Muscle of leg (tissue), 11 donors: ENCODE data around the gene CFAP410. TPM values are rescaled to one million over a fixed set of nuclear protein-coding genes. Genes with fewer than 3 reads are reported as not detected.

Experiments
- DNase-seq: peaks from one replicate; pipeline ENCODE4 v3.0.0; 2013
- H3K27ac ChIP-seq: one replicate; pipeline ENCODE4 v1.5.1; 2013; ENCODE audit warnings: mild to moderate bottlenecking, low read length, control low read depth
- H3K27me3 ChIP-seq: one replicate; pipeline ENCODE4 v1.6.1; 2013; ENCODE audit warnings: low read length; ENCODE audit not compliant: control insufficient read depth, insufficient read depth
- H3K36me3 ChIP-seq: one replicate; pipeline ENCODE4 v1.6.1; 2013; ENCODE audit warnings: low read length; ENCODE audit not compliant: control insufficient read depth, insufficient read depth
- H3K4me1 ChIP-seq: one replicate; pipeline ENCODE4 v1.6.1; 2013; ENCODE audit warnings: low read length; ENCODE audit not compliant: control insufficient read depth, insufficient read depth
- H3K4me3 ChIP-seq: one replicate; pipeline ENCODE4 v1.5.1; 2013; ENCODE audit warnings: low read length, control low read depth
- H3K9me3 ChIP-seq: replicated peaks from 2 replicates; pipeline ENCODE4 v1.6.1; 2013; ENCODE audit warnings: low read depth, low read length; ENCODE audit not compliant: control insufficient read depth
- WGBS: methylation state at CpG from one replicate; pipeline ENCODE4 v1.1.5; 2013; ENCODE audit warnings: missing lambda C conversion rate; ENCODE audit not compliant: insufficient coverage; 5-methylcytosine and 5-hydroxymethylcytosine counted together
- polyA plus RNA-seq, 8 donors: library from polyadenylated mRNA; unstranded; fragments of 120-200 nt; gene quantifications; one replicate each; pipeline versions ENCODE4 v1.2.1 to v1.2.3, GENCODE V29; 2013; ENCODE audit warnings: inconsistent platforms in 1 of 8, low replicate concordance in 1 of 8; ENCODE audit not compliant: insufficient read length in 8 of 8, insufficient read depth in 1 of 8
- total RNA-seq: library from RNA; stranded (reverse); fragments of 120-200 nt; gene quantifications from one replicate; pipeline ENCODE4 v1.2.4, GENCODE V29; 2013

CFAP410 gene
- total and polyA plus RNA-seq, 9 donors, result 15.9 to 23.9 (median 19.8) TPM

DNA sequence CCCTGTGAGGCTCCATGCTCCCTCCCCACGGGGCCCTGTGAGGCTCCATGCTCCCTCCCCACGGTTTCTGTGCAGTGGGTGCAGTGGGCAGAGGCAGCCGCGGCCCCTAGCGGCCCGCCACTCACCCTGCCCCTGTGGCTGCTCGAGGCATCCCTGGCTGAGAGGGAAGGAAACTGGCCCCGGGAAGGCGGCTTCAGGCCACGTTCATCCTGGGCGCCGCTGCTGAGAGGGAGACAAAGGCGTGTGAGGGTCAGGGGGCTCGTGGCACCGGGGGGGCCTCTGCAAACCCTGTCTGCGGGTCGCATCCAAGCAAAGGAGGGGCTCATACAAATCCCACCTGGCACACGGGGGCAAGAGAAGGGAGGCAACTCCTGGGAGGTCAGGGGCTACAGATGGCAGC, 8.5 kb downstream of the CFAP410 start:
- Histone ChIP-seq H3K27me3 (no peaks in the 10 kb centered on the region), H3K27ac (no peak overlapping the region), H3K4me3 (no peak overlapping the region), H3K36me3 (peaks cover 58% of the 10 kb centered on the region), H3K4me1 (peaks cover 12% of the 10 kb centered on the region), H3K9me3 (no peaks in the 10 kb centered on the region)
- DNase-seq, result no peak
- WGBS, result 87% methylated on average over 15 of the region's 18 CpGs

DNA sequence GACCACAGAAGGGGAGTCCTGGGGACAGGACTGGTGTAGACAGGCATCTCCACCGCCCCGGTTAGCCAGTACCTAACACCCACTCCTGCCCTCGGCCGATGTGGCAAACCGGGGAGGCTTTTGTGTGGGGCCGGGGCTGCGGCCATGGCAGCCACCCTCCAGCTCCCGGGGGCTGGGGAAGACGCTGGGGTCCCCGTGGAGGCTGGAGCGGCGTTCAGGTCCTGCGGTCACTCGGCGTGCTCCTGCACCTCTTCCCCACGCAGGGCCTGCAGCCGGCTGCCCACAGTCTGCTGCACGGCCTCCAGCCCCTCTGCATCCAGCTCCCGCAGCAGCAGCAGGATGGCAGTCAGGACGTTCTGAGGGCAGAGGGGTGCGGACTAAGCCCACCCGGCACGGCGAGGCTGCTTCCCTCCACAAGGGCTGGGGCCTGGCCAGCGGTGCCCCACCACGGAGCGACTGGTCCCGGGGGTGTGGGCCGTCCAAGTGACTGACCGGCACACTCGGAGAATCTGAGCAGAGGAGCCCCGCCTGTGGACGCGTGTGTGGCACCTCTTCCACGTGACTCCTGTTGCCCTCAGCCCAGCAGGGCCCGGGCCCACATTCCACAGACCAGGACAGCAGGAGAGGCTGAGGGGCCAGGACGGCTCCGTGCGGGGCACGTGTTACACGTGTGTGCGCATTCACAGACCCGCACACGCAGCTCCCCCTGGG, 9.1 kb downstream of the CFAP410 start:
- H3K27me3 ChIP-seq, result no peaks in the 10 kb centered on the region
- DNase-seq, result no peak
- H3K36me3 ChIP-seq, result peaks cover 60% of the 10 kb centered on the region
- H3K4me1 ChIP-seq, result peaks cover 12% of the 10 kb centered on the region
- WGBS, result 83% methylated on average over 39 of the region's 44 CpGs
- no peaks in the 10 kb centered on the region for H3K9me3 ChIP-seq
- no peak overlapping the region for H3K27ac ChIP-seq
- H3K4me3 ChIP-seq, result no peak overlapping the region

DNA sequence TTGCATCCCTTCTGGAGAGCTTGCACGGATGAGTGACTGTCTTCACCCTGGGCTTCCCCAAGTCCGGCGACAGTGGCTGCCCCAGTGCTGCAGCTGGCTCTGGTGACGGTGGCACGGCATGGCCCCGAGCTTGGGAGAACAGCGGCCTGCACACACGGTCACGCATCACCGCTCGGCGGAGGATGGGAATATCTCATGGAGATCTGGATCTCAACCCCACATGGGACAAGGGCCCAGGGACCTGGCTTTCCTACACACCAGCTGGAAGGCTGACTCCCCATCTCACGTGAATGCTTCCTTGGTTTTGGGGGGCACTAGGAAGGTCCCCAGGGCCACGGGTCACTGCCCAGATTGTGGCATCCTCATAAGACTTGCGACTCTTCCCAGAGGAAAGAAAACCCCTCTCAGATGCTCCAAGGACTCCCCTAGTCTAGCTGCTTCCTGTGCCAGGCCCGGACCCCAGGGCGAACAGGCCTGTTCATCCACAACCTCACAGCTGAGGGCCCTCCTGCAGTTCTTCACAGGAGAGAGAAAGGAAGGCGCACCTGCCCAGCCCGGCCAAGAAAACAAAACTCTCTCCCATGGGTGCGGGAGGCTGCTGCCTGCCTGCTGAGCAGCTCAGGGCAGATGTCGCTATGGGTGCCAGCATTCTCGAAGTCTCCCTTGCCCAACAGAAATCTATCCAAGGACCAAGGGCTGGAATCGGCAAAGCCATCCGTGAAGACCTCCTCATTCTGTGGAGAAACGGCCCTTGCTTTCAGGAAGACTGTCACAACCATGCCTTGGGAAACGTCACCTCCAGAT, 9.9 kb downstream of the CFAP410 start:
- H3K36me3 ChIP-seq, result peaks cover 63% of the 10 kb centered on the region
- 75% methylated on average over 19 of the region's 26 CpGs for WGBS
- peaks cover 12% of the 10 kb centered on the region for H3K4me1 ChIP-seq

DNA sequence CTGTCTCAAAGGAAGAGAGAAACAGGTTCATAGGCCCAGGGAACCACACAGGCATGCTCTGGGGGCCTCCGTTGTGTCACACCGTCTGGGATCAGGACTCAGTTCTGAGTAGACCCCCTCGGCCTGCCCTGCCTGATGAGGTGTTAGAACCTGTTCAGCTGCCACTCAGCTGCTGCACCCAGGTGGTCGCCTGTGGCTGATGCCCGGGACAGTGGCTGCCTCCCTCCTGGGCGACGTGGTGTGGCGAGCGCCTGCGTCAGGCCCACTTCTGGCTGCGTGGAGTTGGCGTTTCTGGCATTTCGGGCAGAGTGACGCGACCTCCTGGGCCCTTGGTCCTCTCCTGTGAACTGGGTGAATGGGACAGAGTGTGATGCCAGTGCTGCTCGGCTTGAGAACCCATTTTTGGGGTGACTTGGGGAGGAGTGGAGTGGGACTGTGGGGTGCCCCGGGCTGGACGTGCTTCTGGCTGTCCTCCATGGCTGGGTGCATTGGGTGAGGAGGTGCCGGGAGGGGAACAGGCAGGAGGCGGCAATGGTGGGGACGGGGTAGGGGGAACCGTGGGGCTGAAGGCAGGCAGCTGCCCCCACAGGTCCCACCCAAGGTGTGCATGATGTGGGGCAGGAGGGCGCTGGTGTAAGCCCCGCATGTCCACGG, 10.8 kb downstream of the CFAP410 start:
- Histone ChIP-seq H3K36me3 (peaks cover 72% of the 10 kb centered on the region), H3K27ac (no peak overlapping the region), H3K9me3 (no peaks in the 10 kb centered on the region), H3K27me3 (no peaks in the 10 kb centered on the region), H3K4me3 (no peak overlapping the region), H3K4me1 (peaks cover 4% of the 10 kb centered on the region)
- DNase-seq, result no peak
- WGBS, result 82% methylated on average over 23 of the region's 25 CpGs

More for the DNA sequence above, 9.9 kb downstream of the CFAP410 start:
- Histone ChIP-seq H3K9me3 (no peaks in the 10 kb centered on the region), H3K27ac (no peak overlapping the region), H3K4me3 (no peak overlapping the region), H3K27me3 (no peaks in the 10 kb centered on the region)
- DNase-seq, result no peak

DNA sequence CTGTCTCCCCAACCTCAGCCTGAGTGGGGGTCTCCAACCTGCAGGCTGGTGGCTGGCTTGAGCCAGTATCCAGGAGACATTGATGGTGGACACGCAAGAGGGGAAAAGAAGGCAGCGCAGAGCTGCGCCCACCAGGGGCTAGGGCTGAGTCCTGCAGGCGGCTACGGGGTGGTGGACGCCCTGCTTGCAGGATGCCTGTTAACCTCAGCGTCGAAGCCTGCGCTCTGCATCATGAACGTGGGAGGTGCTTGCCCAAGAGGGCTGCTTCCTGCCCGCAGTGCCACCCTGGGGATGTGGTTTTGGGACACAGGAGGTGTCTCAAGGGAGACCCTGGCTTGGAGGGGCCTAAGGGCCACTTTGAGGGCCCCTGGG, 11.6 kb downstream of the CFAP410 start:
- DNase-seq, result no peak
- Histone ChIP-seq H3K4me3 (no peak overlapping the region), H3K9me3 (no peaks in the 10 kb centered on the region), H3K27me3 (no peaks in the 10 kb centered on the region), H3K4me1 (no peaks in the 10 kb centered on the region), H3K27ac (no peak overlapping the region), H3K36me3 (peaks cover 73% of the 10 kb centered on the region)
- WGBS, result 88% methylated on average over 11 of the region's 11 CpGs

DNA sequence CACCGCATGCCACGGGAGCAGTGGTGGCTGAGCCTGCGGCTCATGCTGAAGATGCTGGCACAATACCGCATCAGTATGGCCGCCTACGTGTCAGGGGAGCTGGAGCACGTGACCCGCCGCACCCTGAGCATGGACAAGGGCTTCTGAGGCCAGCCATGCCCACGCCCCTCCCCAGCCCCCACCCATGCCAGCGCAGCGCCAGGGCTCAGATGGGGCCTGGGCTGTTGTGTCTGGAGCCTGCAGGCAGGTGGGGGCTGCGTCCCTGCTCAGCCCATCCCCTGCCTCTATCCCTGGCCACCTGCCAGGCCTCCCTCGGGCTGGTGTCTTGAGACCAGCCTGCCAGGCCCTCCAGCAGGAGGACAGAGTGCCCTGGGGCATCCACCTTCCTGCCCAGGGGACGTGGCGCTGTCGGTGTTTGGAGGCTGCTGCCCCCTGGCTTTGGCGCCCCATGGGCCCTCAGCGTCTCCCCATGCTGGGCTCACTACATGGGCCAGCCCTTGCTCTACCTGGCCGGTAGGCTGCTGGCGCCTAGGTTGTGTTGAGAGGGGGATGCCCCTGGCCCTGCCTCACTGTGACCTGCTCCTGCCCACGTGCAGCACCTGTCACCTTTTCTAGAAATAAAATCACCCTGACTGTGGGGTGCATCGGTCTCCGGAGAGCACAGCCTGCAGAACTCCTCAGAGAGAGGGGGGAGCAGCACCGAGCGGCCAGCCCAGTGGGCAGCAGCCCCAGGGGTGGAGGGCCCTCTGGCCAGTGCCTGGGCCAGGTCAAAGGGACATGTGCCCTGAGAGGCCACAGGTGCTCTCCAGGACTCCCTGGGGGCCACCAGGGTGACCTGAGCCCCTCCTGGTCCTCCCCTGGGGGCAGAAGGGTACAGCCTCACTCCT, 12.2 kb downstream of the CFAP410 start:
- no peak overlapping the region for H3K4me3 ChIP-seq
- H3K4me1 ChIP-seq, result no peaks in the 10 kb centered on the region
- no peaks in the 10 kb centered on the region for H3K27me3 ChIP-seq
- no peak overlapping the region for H3K27ac ChIP-seq
- H3K9me3 ChIP-seq, result no peaks in the 10 kb centered on the region
- WGBS, result 84% methylated on average over 22 of the region's 26 CpGs
- H3K36me3 ChIP-seq, result peaks cover 77% of the 10 kb centered on the region
- no peak for DNase-seq

DNA sequence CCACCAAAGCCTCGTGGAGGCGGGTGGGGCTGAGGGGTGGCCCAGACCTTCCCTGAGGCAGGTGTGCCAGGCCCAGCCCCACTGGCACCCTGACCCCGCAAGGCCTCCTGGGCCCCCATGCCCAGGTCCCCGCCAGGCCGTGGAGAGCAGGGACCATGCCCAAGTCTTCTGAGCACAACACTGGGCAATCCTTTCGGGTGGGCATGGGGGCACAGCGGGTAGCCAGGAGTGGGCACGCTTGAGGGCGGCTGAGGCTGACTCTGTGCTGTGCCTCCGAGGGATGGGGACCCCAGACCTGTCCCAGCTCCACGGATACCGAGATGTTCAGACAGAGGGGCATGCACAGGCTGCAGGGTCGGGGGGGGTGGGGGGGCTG, 12.9 kb downstream of the CFAP410 start:
- peaks cover 77% of the 10 kb centered on the region for H3K36me3 ChIP-seq
- H3K4me1 ChIP-seq, result no peaks in the 10 kb centered on the region
- no peak for DNase-seq
- 91% methylated on average over 10 of the region's 13 CpGs for WGBS
- H3K27me3 ChIP-seq, result no peaks in the 10 kb centered on the region
- no peaks in the 10 kb centered on the region for H3K9me3 ChIP-seq
- H3K27ac ChIP-seq, result no peak overlapping the region
- H3K4me3 ChIP-seq, result no peak overlapping the region

DNA sequence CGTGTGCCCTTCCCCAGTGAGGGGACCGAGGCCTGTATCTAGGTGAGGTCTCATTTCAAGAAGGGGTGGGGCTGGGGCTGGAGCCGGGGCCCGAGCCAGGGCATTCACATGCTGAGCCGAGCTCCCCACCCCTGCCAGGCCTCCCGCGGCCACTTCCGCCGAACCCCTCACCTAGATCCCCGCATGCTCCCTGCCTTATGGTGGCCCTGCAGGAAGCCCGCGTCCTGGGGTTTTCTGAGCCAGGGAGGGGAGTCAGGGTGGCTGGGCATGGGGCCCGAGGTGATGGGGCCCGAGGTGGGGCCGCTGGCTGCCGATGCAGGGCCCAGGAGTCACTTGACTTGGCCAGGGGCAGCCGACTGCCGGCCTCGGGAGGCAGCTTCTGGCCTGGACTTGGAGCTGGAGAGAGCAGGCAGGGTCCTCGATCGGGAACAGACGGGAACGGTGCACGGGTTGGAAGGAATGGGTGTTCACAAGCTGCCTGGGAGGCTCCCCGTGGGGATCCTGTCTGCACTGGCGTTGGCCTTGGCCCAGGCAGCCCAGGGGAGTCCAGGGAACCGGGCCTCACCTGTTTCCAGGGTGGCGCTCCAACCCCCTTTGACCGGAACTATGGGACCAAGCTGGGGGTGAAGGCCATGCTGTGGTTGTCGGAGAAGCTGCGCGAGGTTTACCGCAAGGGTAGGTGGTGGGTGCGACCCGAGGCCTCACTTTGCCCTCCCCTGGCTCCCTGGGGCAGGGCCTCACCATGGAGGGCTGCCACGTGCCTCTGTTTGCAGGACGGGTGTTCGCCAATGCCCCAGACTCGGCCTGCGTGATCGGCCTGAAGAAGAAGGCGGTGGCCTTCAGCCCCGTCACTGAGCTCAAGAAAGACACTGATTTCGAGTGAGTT, 13.6 kb downstream of the CFAP410 start:
- Histone ChIP-seq H3K27me3 (no peaks in the 10 kb centered on the region), H3K36me3 (peaks cover 79% of the 10 kb centered on the region), H3K27ac (no peak overlapping the region), H3K4me3 (no peak overlapping the region), H3K4me1 (no peaks in the 10 kb centered on the region), H3K9me3 (no peaks in the 10 kb centered on the region)
- DNase-seq, result no peak
- WGBS, result 87% methylated on average over 34 of the region's 44 CpGs

DNA sequence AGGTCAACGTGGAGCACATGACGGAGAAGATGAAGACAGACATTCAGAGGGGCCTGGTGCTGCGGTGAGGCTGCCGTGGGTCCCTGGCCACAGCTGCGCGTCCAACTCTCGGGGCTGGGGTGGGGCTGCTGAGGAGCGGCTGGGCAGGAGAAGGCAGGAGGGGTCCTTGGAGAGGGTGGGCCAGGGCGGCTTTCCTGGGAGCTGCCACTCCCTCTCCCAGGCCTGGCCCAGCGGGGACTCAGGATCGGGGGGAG, 14.4 kb downstream of the CFAP410 start:
- Histone ChIP-seq H3K27ac (no peak overlapping the region), H3K4me1 (no peaks in the 10 kb centered on the region), H3K4me3 (no peak overlapping the region), H3K27me3 (no peaks in the 10 kb centered on the region), H3K36me3 (peaks cover 79% of the 10 kb centered on the region), H3K9me3 (no peaks in the 10 kb centered on the region)
- DNase-seq, result no peak
- 79% methylated on average over 8 of the region's 11 CpGs for WGBS
